HG02588 (cell line): Measurements from ENCODE around the gene PCNX4.
A peak's percentile ranks its signal among the peaks of the same experiment; 100 is the strongest.

ENCODE experiments used
- ATAC-seq: cut with Tn5 transposase; IDR thresholded peaks from one replicate; pipeline ENCODE4 v1.9.1; 2021; ENCODE audit warnings: mild to moderate bottlenecking, moderate library complexity; ENCODE audit not compliant: unreplicated experiment

The PCNX4 gene

DNA sequence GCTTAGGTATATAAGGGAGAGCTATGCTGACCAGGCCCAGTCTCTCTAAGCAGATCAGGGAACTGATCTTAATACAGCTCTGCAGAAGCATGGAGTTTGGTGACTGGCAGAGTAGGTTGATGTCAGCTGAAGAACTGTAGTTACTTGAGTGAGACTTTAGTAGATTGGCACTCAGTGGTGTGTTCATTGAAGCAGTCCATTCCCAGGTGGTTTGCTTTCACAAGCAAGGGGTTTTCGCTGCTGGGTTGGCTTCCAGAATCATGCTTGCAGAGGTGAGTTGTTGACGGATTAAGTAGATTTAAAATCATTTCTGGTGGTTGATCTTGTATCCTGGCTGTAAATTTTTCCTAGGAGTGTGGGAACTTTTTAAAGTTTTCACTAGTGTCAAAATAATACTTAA is 80.0 kb downstream of the PCNX4 start:
- ATAC-seq = no peak

DNA sequence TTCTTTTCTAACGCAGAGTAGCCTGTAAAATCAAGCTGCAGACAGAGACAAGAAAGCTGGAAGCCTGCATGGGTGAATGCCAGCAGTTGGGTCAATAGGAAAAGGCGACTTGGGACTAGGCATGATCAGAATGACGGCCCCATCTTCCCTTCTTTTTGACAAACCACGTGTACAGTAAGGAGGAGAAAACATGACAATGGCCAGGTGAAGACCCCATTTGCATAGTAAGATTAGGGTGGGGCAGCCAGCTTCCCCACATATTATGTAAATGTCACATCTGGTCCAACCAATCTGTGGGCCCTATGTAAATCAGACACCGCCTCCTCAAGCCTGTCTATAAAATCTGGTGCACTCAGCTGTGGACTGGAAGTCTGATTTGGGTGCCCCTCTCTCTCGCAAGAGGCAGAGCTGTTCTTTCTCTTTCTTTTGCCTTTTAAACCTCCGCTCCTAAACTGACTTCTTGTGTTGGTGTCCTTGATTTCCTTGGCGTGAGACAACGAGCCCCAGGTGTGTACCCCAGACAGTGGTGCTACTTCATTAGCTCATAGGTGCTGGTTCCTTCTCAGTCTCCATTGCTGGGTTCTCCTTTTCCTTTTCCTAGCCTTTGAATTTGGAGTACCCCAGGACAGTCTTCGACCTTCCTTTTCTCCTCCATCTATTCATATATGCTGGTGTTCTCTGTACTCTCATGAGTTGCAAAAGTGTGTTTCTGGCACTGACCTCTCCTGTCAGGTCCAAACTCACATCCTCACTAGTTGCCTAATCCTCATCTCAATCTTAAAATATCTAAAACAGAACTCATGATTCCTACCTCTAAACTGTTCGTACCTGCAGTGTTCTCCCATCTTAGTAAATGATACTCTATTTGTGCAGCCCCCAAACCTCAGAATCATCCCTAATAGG is 82.9 kb downstream of the PCNX4 start:
- ATAC-seq = no peak

- no peak for ATAC-seq
Observed at GRCh38 chr14:60175255-60175902, 83.7 kb downstream of the PCNX4 start.

DNA sequence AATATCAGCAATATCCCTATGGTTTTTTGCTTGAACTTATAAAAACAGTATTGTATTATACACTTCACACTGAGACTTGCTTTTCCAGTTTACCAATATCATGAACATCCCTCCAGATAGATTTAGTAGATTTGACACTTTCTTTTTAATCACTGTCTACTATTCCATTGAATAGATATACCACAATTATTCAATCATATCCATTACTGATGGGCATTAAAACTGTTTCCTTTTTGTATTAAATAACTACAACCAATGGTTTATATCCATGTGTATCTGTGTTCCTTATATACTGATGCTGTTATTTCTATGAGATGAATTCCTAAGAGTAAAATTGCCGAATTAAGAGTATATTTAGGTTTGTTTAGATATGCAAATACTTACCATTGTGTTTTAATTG is 86.4 kb downstream of the PCNX4 start:
- ATAC-seq = no peak

- no peak for ATAC-seq
Observed at GRCh38 chr14:60178820-60179219, 87.1 kb downstream of the PCNX4 start.

- no peak for ATAC-seq
Observed at GRCh38 chr14:60179431-60179869, 87.7 kb downstream of the PCNX4 start.

DNA sequence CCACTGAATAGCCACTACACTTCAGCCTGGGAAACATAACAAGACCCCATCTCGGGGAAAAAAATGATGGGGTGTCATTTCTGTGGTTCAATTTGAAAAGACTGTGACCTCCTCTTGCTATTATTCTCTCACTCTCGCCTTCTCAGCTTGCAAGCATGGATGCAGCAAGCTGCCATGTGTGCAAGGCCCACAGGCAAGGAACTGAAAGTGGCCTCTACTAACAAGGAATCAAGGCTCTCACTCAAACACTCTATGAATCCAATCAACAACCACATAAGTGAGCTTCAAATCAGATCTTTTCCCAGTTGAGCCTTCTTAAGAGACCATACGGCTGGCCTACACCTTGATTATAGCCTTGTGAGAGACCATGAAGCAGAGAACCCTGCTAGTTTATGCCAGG is 91.4 kb downstream of the PCNX4 start:
- peak; percentile 31 for ATAC-seq

DNA sequence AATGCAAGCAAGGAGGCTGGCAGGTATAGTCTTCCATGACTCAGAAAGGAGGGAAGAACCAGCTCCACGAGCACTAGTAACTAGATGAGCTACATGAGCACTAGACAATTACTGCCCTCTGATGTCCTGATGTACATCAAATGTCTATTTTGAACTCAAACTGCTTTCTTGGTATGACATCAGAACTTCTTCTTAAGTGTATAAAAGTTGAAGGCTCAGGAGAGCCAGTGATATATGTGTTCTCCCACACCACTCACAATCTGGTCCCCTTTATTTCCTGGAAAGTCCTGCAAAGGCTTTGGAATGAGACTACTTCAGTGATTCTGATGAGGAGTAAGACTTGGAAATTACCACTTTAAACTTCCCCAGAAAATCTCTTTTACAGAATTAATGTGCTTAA is 92.0 kb downstream of the PCNX4 start:
- ATAC-seq = peak; percentile 56

DNA sequence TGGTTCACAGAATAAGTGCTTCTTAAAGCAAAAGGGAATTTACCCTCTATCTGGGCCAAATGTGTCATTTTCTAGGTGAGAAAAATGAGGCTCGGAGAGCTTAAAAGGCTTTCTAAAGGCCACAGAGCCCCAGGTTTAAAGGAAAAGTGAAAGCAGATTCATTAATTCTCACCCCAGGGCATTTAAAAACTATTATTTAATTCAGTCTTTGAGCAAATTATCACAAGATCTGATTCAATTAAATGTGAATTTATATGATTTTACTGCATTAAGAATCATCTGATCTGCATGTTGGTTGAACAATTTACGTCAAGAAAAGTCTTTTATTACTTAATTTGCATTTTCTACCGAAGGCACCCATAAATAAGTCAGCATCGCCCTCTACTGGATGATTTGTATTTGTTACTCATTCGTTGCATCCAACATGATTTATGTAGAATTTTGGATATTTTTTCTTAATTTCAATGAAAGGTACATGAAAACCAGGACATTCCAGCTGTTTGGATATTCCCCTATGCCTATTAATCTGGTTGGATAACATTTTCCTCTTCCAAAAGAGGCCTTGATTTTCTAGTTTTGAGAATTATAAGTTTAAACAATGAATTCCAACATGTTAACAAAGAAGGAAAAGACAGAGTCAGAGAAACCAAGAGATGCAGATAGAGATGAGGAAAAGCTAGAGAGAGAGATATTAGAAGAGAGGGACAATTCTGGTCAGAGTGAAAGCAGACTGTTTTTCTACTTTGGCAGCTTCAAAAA is 92.6 kb downstream of the PCNX4 start:
- peak; percentile 46 for ATAC-seq

GRCh38 chr14:60184905-60185555 is 93.3 kb downstream of the PCNX4 start:
- ATAC-seq = no peak

- no peak for ATAC-seq
Observed at GRCh38 chr14:60188115-60188514, 96.4 kb downstream of the PCNX4 start.

DNA sequence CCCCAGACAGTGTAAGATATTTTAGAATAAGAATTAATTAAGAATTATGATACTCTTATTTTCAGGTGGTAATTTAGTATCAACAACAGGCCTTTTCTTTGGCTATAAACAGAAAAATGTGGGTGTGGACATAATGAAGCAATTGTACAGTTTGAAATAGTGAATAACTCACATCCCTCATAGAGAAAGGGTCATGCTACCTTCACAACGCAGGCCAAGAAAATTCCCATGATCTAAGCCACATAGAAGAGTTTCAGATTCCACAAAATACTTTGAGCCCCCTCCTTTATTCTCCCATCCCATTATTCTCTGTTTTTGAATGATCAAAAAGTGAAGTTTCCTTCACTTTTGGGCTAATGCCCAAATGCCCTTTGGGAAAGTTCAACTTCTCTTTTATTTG is 97.0 kb downstream of the PCNX4 start:
- no peak for ATAC-seq

DNA sequence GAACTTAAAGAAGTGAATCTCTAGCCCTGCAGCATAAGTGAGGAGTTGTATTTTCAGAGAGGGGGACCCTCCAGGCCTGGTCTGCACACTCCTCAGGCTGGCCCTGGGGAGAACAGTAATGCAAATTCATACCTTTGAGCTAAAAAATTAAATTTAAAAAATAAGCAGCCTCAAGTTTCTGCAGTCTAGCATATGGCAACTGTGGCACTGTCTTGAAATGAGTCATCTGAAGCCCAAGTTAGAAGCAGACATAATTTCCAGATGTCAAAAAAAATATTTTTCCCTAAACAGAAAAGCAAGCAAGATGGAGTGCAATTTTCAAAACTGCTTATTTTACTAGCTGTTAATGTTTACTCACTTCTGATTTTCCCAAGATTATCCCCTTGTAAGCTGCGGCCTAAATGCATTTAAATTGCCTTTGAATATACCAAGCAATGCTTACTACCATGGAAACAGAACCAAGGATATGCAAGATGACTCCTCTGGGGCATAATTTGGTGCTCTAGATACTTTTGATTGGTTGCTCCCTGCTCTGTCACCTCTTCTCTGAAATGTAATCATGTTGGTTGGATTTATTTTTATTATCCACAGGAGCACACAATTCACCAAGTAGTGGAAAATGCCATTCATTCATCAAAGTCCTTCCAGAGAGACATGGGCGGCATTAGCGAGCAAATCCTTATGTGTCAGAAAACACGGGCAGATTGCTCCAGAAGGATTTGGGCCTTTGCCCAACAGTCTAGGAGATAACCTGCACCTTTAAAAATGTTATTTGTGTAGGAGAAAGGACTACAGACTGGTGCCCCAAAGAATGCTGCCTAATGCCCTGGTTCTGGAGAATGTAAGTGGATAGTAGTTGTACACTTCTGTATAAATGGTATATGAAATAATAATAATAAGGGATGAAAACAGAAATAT is 98.5 kb downstream of the PCNX4 start:
- ATAC-seq = no peak

GRCh38 chr14:60195179-60195810 is 103.6 kb downstream of the PCNX4 start:
- ATAC-seq = peak; percentile 54

- no peak for ATAC-seq
Observed at GRCh38 chr14:60196291-60196690, 104.6 kb downstream of the PCNX4 start.

GRCh38 chr14:60197629-60198303 is 106.0 kb downstream of the PCNX4 start:
- ATAC-seq = no peak

DNA sequence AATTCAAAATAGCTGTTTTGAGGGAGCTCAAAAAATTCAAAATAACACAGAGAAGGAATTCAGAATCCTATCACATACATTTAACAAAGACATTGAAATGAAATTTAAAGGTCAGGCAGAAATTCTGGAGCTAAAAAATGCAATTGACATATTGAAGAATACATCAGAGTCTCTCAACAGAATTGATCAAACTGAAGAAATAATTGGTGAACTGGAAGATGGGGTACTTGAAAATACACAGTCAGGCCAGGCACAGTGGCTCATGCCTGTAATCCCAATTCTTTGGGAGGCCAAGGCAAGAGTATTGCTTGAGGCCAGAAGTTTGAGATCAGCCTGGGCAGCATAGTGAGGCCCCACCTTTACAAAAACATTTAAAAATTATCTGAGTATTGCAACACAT is 107.6 kb downstream of the PCNX4 start:
- no peak for ATAC-seq

- ATAC-seq = peak; percentile 72
Observed at GRCh38 chr14:60204104-60204842, 112.5 kb downstream of the PCNX4 start.
